Endothelial cell of umbilical vein (primary cell): ENCODE data around the gene GTF3C2. TPM values are rescaled to one million over a fixed set of nuclear protein-coding genes. Genes with fewer than 3 reads are reported as not detected.

Source experiments
- BruUV-seq: library from RNA; stranded (reverse); fragments of 400-500 nt; replicated peaks from 2 replicates; lab custom pipeline; 2021; lab: Mats Ljungman, UMichigan
- CTCF ChIA-PET: fragments of 300-600, 350-600 bp; sonication (Branson Sonifier 250); formaldehyde crosslinking; loops from one replicate; lab custom pipeline; 2021; ENCODE audit warnings: antibody characterized with exemption, inconsistent platforms; lab: Charles Lee
- POLR2A ChIA-PET: fragments of 300-600, 350-600 bp; sonication (Branson Sonifier 250); formaldehyde crosslinking; loops from one replicate; lab custom pipeline; 2021; ENCODE audit warnings: antibody characterized with exemption, inconsistent platforms; lab: Charles Lee
- DNase-seq: peaks from one replicate; pipeline ENCODE4 v3.0.0-alpha.2; 2011; ENCODE audit warnings: low read depth, low spot score
- FAIRE-seq: peaks from 2 replicates; lab custom pipeline; 2011; peaks lifted over from hg19 to GRCh38; lab: Jason Lieb, UNC
- H2AFZ ChIP-seq: 2 replicates; pipeline ENCODE4 v1.6.0; 2012; ENCODE audit warnings: low read depth, low read length, control low read depth, inconsistent platforms
- H3K27ac ChIP-seq: 2 replicates; pipeline ENCODE4 v1.5.1; 2011; ENCODE audit warnings: low read depth, mild to moderate bottlenecking, control low read depth, low read length, moderate library complexity; ENCODE audit not compliant: insufficient read depth
- H3K27me3 ChIP-seq, 2 experiments: 2 replicates each; pipeline versions ENCODE4 v1.6.0 to v1.6.1; 2011; ENCODE audit warnings: low read length in 2 of 2, mixed read lengths in 1 of 2; ENCODE audit not compliant: control insufficient read depth in 2 of 2, insufficient read depth in 2 of 2
- H3K36me3 ChIP-seq, 2 experiments: 2 replicates in 1 of 2; 3 replicates in 1 of 2; pipeline ENCODE4 v1.5.1; 2011; ENCODE audit warnings: low read length in 2 of 2, mild to moderate bottlenecking in 1 of 2, moderate library complexity in 1 of 2; ENCODE audit not compliant: control insufficient read depth in 2 of 2, insufficient read depth in 2 of 2; ENCODE audit errors: extremely low read depth in 1 of 2
- H3K4me1 ChIP-seq: 3 replicates; pipeline ENCODE4 v1.5.1; 2011; ENCODE audit warnings: mild to moderate bottlenecking, low read length; ENCODE audit not compliant: control insufficient read depth, insufficient read depth; ENCODE audit errors: extremely low read depth
- H3K4me2 ChIP-seq: 2 replicates; pipeline ENCODE4 v1.6.1; 2011; ENCODE audit warnings: low read length, control low read depth, mixed read lengths; ENCODE audit not compliant: insufficient read depth
- H3K4me3 ChIP-seq, 3 experiments: fragments of 200-600 bp in 1 of 3; sonication (generic), shearing (Covaris generic) in 1 of 3; replicated peaks in 1 of 3; 2 replicates each; pipeline ENCODE4 v1.5.1; 2011 to 2016; ENCODE audit warnings: control low read depth in 3 of 3, low read length in 3 of 3, mild to moderate bottlenecking in 2 of 3, inconsistent platforms in 1 of 3, low read depth in 1 of 3, moderate library complexity in 1 of 3; ENCODE audit not compliant: insufficient read depth in 1 of 3
- H3K79me2 ChIP-seq: 2 replicates; pipeline ENCODE4 v1.6.0; 2012; ENCODE audit warnings: low read length, inconsistent platforms; ENCODE audit not compliant: control insufficient read depth, insufficient read depth
- H3K9ac ChIP-seq: replicated peaks from 2 replicates; pipeline ENCODE3; 2011; ENCODE audit warnings: low read length, control low read depth; ENCODE audit not compliant: insufficient read depth; ENCODE audit errors: extremely low read depth
- H3K9me1 ChIP-seq: replicated peaks from 3 replicates; pipeline ENCODE4 v1.6.0; 2011; ENCODE audit warnings: mild to moderate bottlenecking, low read length; ENCODE audit not compliant: control insufficient read depth, insufficient read depth; ENCODE audit errors: extremely low read depth
- H3K9me3 ChIP-seq: replicated peaks from 2 replicates; pipeline ENCODE4 v1.5.1; 2012; ENCODE audit warnings: low read length, inconsistent platforms; ENCODE audit not compliant: control insufficient read depth, insufficient read depth
- H4K20me1 ChIP-seq: replicated peaks from 2 replicates; pipeline ENCODE3; 2011; ENCODE audit warnings: mild to moderate bottlenecking, low read length; ENCODE audit not compliant: control insufficient read depth, insufficient read depth; ENCODE audit errors: extremely low read depth
- EZH2 ChIP-seq: IDR thresholded peaks from 2 replicates; pipeline ENCODE4 v1.6.1; 2012; ENCODE audit warnings: borderline replicate concordance, low read depth, mild to moderate bottlenecking, moderate library complexity, low read length, inconsistent platforms; ENCODE audit not compliant: severe bottlenecking
- FOS ChIP-seq: IDR thresholded peaks from 2 replicates; pipeline ENCODE4 v1.6.1; 2011; ENCODE audit warnings: mild to moderate bottlenecking, low read length, moderate library complexity, borderline replicate concordance; ENCODE audit not compliant: insufficient read depth
- GATA2 ChIP-seq: IDR thresholded peaks from 2 replicates; pipeline ENCODE4 v1.7.0; 2011; ENCODE audit warnings: low read depth, mild to moderate bottlenecking, moderate library complexity, mixed read lengths, low read length; ENCODE audit not compliant: insufficient read length, insufficient read depth
- JUN ChIP-seq: IDR thresholded peaks from 2 replicates; pipeline ENCODE4 v1.6.1; 2011; ENCODE audit warnings: borderline replicate concordance, low read depth; ENCODE audit not compliant: insufficient read length, insufficient read depth
- MYC ChIP-seq: IDR thresholded peaks from one replicate; pipeline ENCODE4 v1.6.1; 2011; ENCODE audit warnings: mild to moderate bottlenecking, low read depth, low read length
- POLR2A ChIP-seq: IDR thresholded peaks from 2 replicates; pipeline ENCODE4 v1.6.1; 2012; ENCODE audit warnings: low read depth, mild to moderate bottlenecking, control low read depth, low read length
- POLR2AphosphoS5 ChIP-seq: IDR thresholded peaks from 2 replicates; pipeline ENCODE4 v1.6.1; 2012; ENCODE audit warnings: low read depth, mild to moderate bottlenecking, control low read depth, low read length, moderate library complexity; ENCODE audit not compliant: insufficient read depth
- dilution Hi-C: fragments of 300-500 bp; cut with MboI; formaldehyde crosslinking; loops from one replicate; pipeline ENCODE4 v1.15.0; 2019; ENCODE audit warnings: low sequenced_read_pairs; ENCODE audit not compliant: extremely low pct_ligation_motif_present
- intact Hi-C: fragments of 100-400 bp; cut with micrococcal nuclease; formaldehyde crosslinking; loops from one replicate; pipeline ENCODE4 v1.10.0; 2022
- polyA plus RNA-seq, 4 experiments: library from polyadenylated mRNA; depleted of rRNA in 3 of 4; stranded (reverse) in 3 of 4; unstranded in 1 of 4; fragments of >200 nt; gene quantifications; 2 replicates each; pipeline versions ENCODE4 v1.2.1 to v1.2.3, GENCODE V29; 2011 to 2012; ENCODE audit warnings: missing spikeins in 1 of 4
- total RNA-seq: library from RNA; stranded (reverse); gene quantifications from 2 replicates; pipeline ENCODE4 v1.2.3, GENCODE V29; 2021
- TF ChIP-seq, protein P1 (sequence below), 2 donors: IDR thresholded peaks; 1 replicate in 1 of 2; 2 replicates in 1 of 2; pipeline ENCODE4 v1.5.1; 2011; ENCODE audit warnings: low read length in 2 of 2, mild to moderate bottlenecking in 2 of 2, moderate library complexity in 2 of 2, control low read depth in 1 of 2, inconsistent platforms in 1 of 2, low read depth in 1 of 2; ENCODE audit not compliant: insufficient read depth in 1 of 2; ENCODE audit errors: extremely low read depth in 1 of 2
- TF ChIP-seq, protein P2 (sequence below): IDR thresholded peaks from 2 replicates; pipeline ENCODE4 v1.6.1; 2011; ENCODE audit not compliant: insufficient read depth, insufficient read length

Gene GTF3C2
- total and polyA plus RNA-seq, 2 donors (not counting 3 experiments of a cell fraction or from before 2014, with no cell fraction given): 57.4 to 59.7 TPM

DNA sequence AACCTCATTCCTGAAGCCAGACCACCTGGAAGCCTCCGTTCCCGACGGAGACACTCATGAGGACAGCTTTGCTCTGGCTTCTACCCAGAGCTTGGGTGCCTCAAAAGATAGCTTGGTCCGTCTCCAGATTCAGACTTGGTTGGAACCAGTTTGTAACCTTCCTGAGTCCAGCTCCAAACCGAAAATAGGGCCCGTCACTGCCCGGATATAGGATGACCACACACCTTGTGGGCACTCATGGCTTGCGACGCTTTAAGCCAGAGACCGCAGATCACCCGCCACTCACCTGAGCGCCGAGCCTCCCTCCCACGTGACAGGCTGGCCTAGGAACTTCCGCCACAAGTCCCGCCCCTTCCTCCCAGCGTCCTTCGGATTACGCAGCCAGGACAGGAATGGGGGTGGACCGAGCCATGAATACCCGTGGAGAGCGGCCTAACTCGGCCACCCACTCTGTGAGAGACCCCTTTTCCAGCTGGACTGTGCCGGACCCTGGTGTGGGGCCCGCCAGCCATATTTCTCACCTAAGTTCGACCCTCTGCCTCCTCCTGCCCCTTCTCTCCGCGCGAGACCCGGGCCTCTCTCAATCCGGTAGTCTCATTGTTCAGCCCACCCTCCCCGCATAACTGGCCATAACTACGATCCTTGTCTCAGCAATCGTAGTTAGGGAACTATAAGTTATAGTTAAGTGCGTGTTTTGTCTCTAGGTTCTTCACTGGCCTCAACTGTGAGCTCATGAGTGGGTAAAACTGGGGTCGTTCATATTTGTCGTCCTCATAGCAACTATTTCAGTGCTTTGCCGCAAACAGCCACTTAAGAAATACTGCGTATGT lies 33.6 kb downstream of the GTF3C2 start, which contains the start of gene MPV17:
TSS of gene MPV17 (minus strand) at position 332 of the 830 bp plus-strand sequence. CDS start 580 bp downstream, outside the sequence.
- H3K9me3 ChIP-seq: no peaks in the 10 kb centered on the region
- peaks cover 8% of the 10 kb centered on the region for H3K79me2 ChIP-seq
- FAIRE-seq: peak; percentile 98
- peaks cover 2 to 13% of the 10 kb centered on the region in 2 experiments for H3K36me3 ChIP-seq
- no peaks in the 10 kb centered on the region for H3K9me1 ChIP-seq
- no peaks in the 10 kb centered on the region for H4K20me1 ChIP-seq
- POLR2A ChIA-PET: interaction anchor here (1.0 to 1.3 kb wide), 2 partner anchors 9 to 34 kb away, joined by 3 to 4 read pairs; partner anchors contain the start of gene GTF3C2
- TF ChIP-seq MYC (peak; percentile 66), JUN (no peak), EZH2 (no peak), FOS (no peak), POLR2AphosphoS5 (peak; percentile 99), POLR2A (peak; percentile 98), GATA2 (no peak)
- TF ChIP-seq, protein P1, sequence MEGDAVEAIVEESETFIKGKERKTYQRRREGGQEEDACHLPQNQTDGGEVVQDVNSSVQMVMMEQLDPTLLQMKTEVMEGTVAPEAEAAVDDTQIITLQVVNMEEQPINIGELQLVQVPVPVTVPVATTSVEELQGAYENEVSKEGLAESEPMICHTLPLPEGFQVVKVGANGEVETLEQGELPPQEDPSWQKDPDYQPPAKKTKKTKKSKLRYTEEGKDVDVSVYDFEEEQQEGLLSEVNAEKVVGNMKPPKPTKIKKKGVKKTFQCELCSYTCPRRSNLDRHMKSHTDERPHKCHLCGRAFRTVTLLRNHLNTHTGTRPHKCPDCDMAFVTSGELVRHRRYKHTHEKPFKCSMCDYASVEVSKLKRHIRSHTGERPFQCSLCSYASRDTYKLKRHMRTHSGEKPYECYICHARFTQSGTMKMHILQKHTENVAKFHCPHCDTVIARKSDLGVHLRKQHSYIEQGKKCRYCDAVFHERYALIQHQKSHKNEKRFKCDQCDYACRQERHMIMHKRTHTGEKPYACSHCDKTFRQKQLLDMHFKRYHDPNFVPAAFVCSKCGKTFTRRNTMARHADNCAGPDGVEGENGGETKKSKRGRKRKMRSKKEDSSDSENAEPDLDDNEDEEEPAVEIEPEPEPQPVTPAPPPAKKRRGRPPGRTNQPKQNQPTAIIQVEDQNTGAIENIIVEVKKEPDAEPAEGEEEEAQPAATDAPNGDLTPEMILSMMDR (IDR thresholded peaks at IDR 0.05; ENCODE audit: extremely low read depth in 1 of 2, insufficient read depth in 1 of 2, low read depth in 1 of 2, low read length in 2 of 2): no peak
- TF ChIP-seq, protein P2, sequence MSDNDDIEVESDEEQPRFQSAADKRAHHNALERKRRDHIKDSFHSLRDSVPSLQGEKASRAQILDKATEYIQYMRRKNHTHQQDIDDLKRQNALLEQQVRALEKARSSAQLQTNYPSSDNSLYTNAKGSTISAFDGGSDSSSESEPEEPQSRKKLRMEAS: peak; percentile 89
- peak within 1 kb of the TSS; percentile 58 for H2AFZ ChIP-seq
- intact Hi-C loops (loop anchor here (1.0 kb wide), 3 partner anchors 33 to 111 kb away; partner anchors contain the start of genes ATRAID, EIF2B4, GTF3C2 and SLC5A6), dilution Hi-C loops (no loop called here)
- peak within 1 kb of the TSS; percentile 96 for H3K4me2 ChIP-seq
- BruUV-seq: TSS peak; percentile 96
- peak within 1 kb of the TSS; percentile 70 to 91 (median 90) for H3K4me3 ChIP-seq
- H3K27ac ChIP-seq: peak within 1 kb of the TSS; percentile 95
- peak within 1 kb of the TSS; percentile 96 for H3K9ac ChIP-seq
- CTCF ChIA-PET: interaction anchor here (0.6 to 1.8 kb wide), 6 partner anchors 13 to 361 kb away, joined by 3 to 6 read pairs (median 4); partner anchors contain the start of gene EIF2B4
- DNase-seq: peak; percentile 90
- peaks cover 26% of the 10 kb centered on the region for H3K4me1 ChIP-seq
- H3K27me3 ChIP-seq: no peaks in the 10 kb centered on the region
